ENCODE data around the gene CHMP4B.

CHMP4B gene

GRCh38 chr20:33781133-33781532 is 30.0 kb upstream of the CHMP4B start:
- no peak for TF ChIP-seq CTCF (conservative IDR thresholded peaks at IDR 0.05; ENCODE audit: low read depth)
- peak overlapping the region; percentile 3; the same call in 1 of the 2 replicates for H3K27ac ChIP-seq
- no peak for DNase-seq (ENCODE audit: low spot score)
- CTCF ChIA-PET = interaction anchor here (0.6 to 0.9 kb wide), 3 partner anchors 39 to 868 kb away, joined by 4 to 7 read pairs (median 6); no protein-coding TSS in a partner anchor
- POLR2A ChIA-PET (ENCODE audit: low non-redundant PET) = no interaction called here

DNA sequence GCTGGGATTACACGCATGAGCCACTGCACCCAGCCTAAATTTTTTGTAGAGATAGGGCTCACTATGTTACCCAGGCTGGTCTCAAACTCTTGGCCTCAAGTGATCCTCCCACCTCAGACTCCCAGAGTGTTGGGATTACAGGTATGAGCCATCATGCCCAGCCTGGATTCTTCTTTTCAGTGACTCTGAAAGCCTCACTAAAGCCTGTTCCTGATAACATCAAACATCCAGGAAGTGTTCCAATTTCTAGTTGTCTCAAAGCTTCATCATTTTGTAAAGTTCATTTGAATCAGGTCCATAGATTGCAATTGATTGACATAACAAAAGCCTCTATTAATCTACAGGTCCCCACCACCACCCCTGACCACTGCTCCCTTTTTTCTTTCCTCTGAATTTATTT is 29.2 kb upstream of the CHMP4B start:
- DNase-seq (ENCODE audit: low spot score) = no peak
- ChIA-PET CTCF (interaction anchor here (0.7 to 0.9 kb wide), 2 partner anchors 21 to 55 kb away, joined by 5 to 7 read pairs; no protein-coding TSS in a partner anchor), POLR2A (ENCODE audit: low non-redundant PET) (no interaction called here)
- no peak for TF ChIP-seq CTCF (conservative IDR thresholded peaks at IDR 0.05; ENCODE audit: low read depth)
- H3K27ac ChIP-seq = no peak overlapping the region

- ChIA-PET POLR2A (ENCODE audit: low non-redundant PET) (no interaction called here), CTCF (interaction anchor here (0.5 to 0.6 kb wide), 2 partner anchors 125 to 346 kb away, joined by 3 read pairs; no protein-coding TSS in a partner anchor)
- TF ChIP-seq CTCF (conservative IDR thresholded peaks at IDR 0.05; ENCODE audit: low read depth) = no peak
- no peak overlapping the region for H3K27ac ChIP-seq
- no peak for DNase-seq (ENCODE audit: low spot score)
Measured at GRCh38 chr20:33783256-33783655, 27.9 kb upstream of the CHMP4B start.

DNA sequence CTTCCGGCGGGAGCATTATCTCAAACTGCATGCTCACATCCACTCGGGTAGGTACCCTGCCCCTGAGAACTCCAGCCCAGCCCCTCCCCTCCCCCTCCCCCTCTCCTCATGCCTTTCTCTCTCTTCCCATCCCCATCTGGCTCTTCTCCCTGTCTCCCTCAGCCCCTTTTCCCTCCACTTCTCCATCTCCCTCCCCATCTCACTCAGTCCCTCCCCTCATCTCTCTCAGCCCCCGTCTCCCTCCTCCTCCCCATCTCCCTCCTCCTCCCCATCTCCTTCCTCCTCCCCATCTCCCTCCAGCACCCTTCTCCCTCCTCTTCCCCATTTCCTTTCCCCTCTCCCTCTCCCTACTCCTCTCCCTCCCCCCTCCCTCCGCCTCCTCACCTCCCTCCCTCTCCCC is 27.3 kb upstream of the CHMP4B start:
- TF ChIP-seq CTCF (conservative IDR thresholded peaks at IDR 0.05; ENCODE audit: low read depth) = no peak
- CTCF ChIA-PET = no interaction called here
- no peak for DNase-seq (ENCODE audit: low spot score)
- H3K27ac ChIP-seq = no peak overlapping the region
- POLR2A ChIA-PET (ENCODE audit: low non-redundant PET) = no interaction called here

- H3K27ac ChIP-seq = no peak overlapping the region
- no peak for DNase-seq (ENCODE audit: low spot score)
- no peak for TF ChIP-seq CTCF (conservative IDR thresholded peaks at IDR 0.05; ENCODE audit: low read depth)
- CTCF ChIA-PET = no interaction called here
- POLR2A ChIA-PET (ENCODE audit: low non-redundant PET) = no interaction called here
Measured at GRCh38 chr20:33784225-33784624, 26.9 kb upstream of the CHMP4B start.

DNA sequence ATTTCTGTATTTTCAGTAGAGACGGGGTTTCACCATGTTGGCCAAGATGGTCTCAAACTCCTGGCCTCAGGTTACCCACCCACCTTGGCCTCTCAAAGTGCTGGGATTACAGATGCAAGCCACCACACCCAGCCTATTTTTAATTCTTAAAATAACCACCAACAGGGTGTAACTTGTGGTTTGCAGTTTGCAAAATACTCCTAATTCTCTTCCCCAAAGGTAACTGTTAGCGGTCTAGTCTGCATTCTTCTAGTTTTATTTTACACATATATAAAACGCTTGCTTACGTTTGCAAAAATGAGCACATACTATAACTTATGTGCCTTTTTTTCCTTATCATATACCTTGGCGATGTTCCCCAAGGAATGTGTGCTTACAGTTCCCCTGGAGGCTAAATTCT is 25.6 kb upstream of the CHMP4B start:
- ChIA-PET CTCF (no interaction called here), POLR2A (ENCODE audit: low non-redundant PET) (no interaction called here)
- no peak for TF ChIP-seq CTCF (conservative IDR thresholded peaks at IDR 0.05; ENCODE audit: low read depth)
- no peak for DNase-seq (ENCODE audit: low spot score)
- 0 out of 2 replicates have a peak overlapping the region, but pooled peaks have one; percentile 17 for H3K27ac ChIP-seq

All from RWPE1 (cell line).